DND-41 (cell line): ENCODE data around the gene SLC12A7.

Source experiments
- CTCF ChIP-seq: IDR thresholded peaks from 2 replicates; pipeline ENCODE4 v1.5.1; 2012; ENCODE audit warnings: borderline replicate concordance, low read length, moderate library complexity, mild to moderate bottlenecking; ENCODE audit not compliant: poor library complexity, severe bottlenecking; ENCODE audit errors: extremely low read depth
- EZH2 ChIP-seq: IDR thresholded peaks from 3 replicates; pipeline ENCODE4 v1.6.1; 2012; ENCODE audit warnings: borderline replicate concordance, low read depth, mild to moderate bottlenecking, moderate library complexity, low read length, inconsistent platforms; ENCODE audit not compliant: severe bottlenecking

GRCh38 chr5:1124205-1125029 lies 12.6 kb upstream of the SLC12A7 start:
- TF ChIP-seq CTCF: no peak
- no peak for TF ChIP-seq EZH2
